SU-DHL-6 (cell line): ENCODE measurements around the gene TJP1.
A peak's percentile ranks its signal among the peaks of the same experiment; 100 is the strongest.

Experiments used
- H2AFZ ChIP-seq: fragments of 200-600 bp; sonication (generic); 2 replicates; pipeline ENCODE4 v1.6.1; 2014; ENCODE audit warnings: low read depth, mild to moderate bottlenecking, moderate library complexity, mixed read lengths, antibody characterized with exemption, low read length; ENCODE audit not compliant: severe bottlenecking
- H3F3A ChIP-seq: fragments of 200-600 bp; shearing (Covaris generic); 2 replicates; pipeline ENCODE4 v1.6.0; 2016; ENCODE audit warnings: antibody characterized with exemption, mild to moderate bottlenecking; ENCODE audit not compliant: insufficient read depth
- H3K27ac ChIP-seq: fragments of 200-600 bp; sonication (generic); 2 replicates; pipeline ENCODE4 v1.5.1; 2016; ENCODE audit warnings: low read depth, mild to moderate bottlenecking, low read length, moderate library complexity, mixed read lengths
- H3K27me3 ChIP-seq: fragments of 200-600 bp; sonication (generic), shearing (Covaris generic); 2 replicates; pipeline ENCODE4 v1.6.0; 2014; ENCODE audit warnings: mild to moderate bottlenecking, low read length
- H3K36me3 ChIP-seq: fragments of 200-600 bp; sonication (generic); 2 replicates; pipeline ENCODE4 v1.6.1; 2014; ENCODE audit warnings: mild to moderate bottlenecking, low read length, mixed read lengths
- H3K4me2 ChIP-seq: fragments of 300-600, 200-600 bp; shearing (Covaris generic), sonication (generic); 2 replicates; pipeline ENCODE4 v1.6.0; 2014; ENCODE audit warnings: low read length, low read depth, mild to moderate bottlenecking; ENCODE audit not compliant: poor library complexity, severe bottlenecking
- H3K4me3 ChIP-seq: fragments of 200-600 bp; sonication (generic); 2 replicates; pipeline ENCODE4 v1.5.1; 2014; ENCODE audit warnings: antibody characterized with exemption, low read length, mild to moderate bottlenecking, mixed read lengths; ENCODE audit not compliant: insufficient read depth, poor library complexity, severe bottlenecking
- H3K79me2 ChIP-seq: fragments of 200-600 bp; sonication (generic); 2 replicates; pipeline ENCODE4 v1.6.1; 2014; ENCODE audit warnings: mild to moderate bottlenecking, low read length, moderate library complexity; ENCODE audit not compliant: insufficient read depth
- H3K9ac ChIP-seq: fragments of 200-600 bp; sonication (generic); 2 replicates; pipeline ENCODE4 v1.7.0; 2014; ENCODE audit warnings: mild to moderate bottlenecking, low read length
- H3K9me2 ChIP-seq: fragments of 200-600 bp; sonication (generic); replicated peaks from 2 replicates; pipeline ENCODE4 v1.6.1; 2014; ENCODE audit warnings: low read length; ENCODE audit not compliant: insufficient read depth
- H3K9me3 ChIP-seq: fragments of 200-600 bp; sonication (generic); 2 replicates; pipeline ENCODE4 v1.6.1; 2014; ENCODE audit warnings: low read length, mixed read lengths; ENCODE audit not compliant: insufficient read depth
- H4K20me1 ChIP-seq: fragments of 200-600 bp; sonication (generic); 2 replicates; pipeline ENCODE4 v1.6.1; 2014; ENCODE audit warnings: low read depth, mild to moderate bottlenecking, antibody characterized with exemption, low read length, moderate library complexity, mixed read lengths
- EZH2phosphoT487 ChIP-seq: fragments of 200-600 bp; sonication (generic), shearing (Covaris generic); conservative IDR thresholded peaks from 2 replicates; pipeline ENCODE4 v1.6.1; 2018; ENCODE audit warnings: mild to moderate bottlenecking, antibody characterized with exemption, low read length, moderate library complexity, mixed read lengths
- TF ChIP-seq, protein P1 (sequence below): fragments of 200-600 bp; sonication (generic); IDR thresholded peaks from one replicate; pipeline ENCODE4 v1.5.1; 2017; ENCODE audit warnings: antibody characterized with exemption, mild to moderate bottlenecking, low read length, moderate library complexity; ENCODE audit not compliant: insufficient read depth, poor library complexity, severe bottlenecking

TJP1 gene

DNA sequence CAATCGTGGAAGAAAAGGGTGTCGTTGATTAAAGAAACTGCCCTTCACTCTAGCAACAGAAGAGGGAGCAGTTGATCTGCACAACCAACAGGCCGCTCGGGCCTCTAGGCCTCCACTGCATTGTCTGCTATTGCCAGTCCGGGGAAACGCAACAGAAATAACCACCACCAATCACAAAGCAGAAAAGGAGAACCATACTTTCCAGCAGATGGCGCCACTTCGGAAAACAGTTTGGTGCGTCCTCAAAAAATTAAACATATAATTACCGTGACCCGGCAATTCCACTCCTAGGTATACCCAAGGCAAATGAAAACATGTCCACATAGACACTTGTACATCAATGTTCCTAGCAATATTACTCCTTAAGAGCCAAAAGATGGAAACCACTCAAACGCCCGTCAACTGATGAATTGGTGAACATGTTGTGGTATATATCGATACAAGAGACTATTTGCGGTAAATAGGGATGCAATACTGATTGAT is 154.1 kb downstream of the TJP1 start:
- no peaks in the 10 kb centered on the region for H3K9me2 ChIP-seq
- H3K79me2 ChIP-seq: no peaks in the 10 kb centered on the region
- no peak overlapping the region for H3K4me3 ChIP-seq
- H3K27me3 ChIP-seq: no peaks in the 10 kb centered on the region
- no peaks in the 10 kb centered on the region for H3F3A ChIP-seq
- no peak overlapping the region for H3K9ac ChIP-seq
- H3K4me2 ChIP-seq: no peak overlapping the region
- H4K20me1 ChIP-seq: no peaks in the 10 kb centered on the region
- H2AFZ ChIP-seq: no peak overlapping the region
- TF ChIP-seq, protein P1, sequence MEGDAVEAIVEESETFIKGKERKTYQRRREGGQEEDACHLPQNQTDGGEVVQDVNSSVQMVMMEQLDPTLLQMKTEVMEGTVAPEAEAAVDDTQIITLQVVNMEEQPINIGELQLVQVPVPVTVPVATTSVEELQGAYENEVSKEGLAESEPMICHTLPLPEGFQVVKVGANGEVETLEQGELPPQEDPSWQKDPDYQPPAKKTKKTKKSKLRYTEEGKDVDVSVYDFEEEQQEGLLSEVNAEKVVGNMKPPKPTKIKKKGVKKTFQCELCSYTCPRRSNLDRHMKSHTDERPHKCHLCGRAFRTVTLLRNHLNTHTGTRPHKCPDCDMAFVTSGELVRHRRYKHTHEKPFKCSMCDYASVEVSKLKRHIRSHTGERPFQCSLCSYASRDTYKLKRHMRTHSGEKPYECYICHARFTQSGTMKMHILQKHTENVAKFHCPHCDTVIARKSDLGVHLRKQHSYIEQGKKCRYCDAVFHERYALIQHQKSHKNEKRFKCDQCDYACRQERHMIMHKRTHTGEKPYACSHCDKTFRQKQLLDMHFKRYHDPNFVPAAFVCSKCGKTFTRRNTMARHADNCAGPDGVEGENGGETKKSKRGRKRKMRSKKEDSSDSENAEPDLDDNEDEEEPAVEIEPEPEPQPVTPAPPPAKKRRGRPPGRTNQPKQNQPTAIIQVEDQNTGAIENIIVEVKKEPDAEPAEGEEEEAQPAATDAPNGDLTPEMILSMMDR: peak; percentile 58
- no peak for TF ChIP-seq EZH2phosphoT487
- no peak overlapping the region for H3K27ac ChIP-seq
- H3K9me3 ChIP-seq: no peaks in the 10 kb centered on the region
- H3K36me3 ChIP-seq: no peaks in the 10 kb centered on the region

- Histone ChIP-seq H3K79me2 (no peaks in the 10 kb centered on the region), H4K20me1 (no peaks in the 10 kb centered on the region), H2AFZ (no peak overlapping the region), H3K36me3 (no peaks in the 10 kb centered on the region), H3K27ac (no peak overlapping the region), H3K4me2 (no peak overlapping the region), H3K4me3 (no peak overlapping the region), H3F3A (no peaks in the 10 kb centered on the region), H3K9me2 (no peaks in the 10 kb centered on the region), H3K9me3 (no peaks in the 10 kb centered on the region), H3K27me3 (no peaks in the 10 kb centered on the region), H3K9ac (no peak overlapping the region)
- TF ChIP-seq, protein P1: no peak
- TF ChIP-seq EZH2phosphoT487: no peak
Measured at GRCh38 chr15:29666241-29666640, 156.0 kb downstream of the TJP1 start.

DNA sequence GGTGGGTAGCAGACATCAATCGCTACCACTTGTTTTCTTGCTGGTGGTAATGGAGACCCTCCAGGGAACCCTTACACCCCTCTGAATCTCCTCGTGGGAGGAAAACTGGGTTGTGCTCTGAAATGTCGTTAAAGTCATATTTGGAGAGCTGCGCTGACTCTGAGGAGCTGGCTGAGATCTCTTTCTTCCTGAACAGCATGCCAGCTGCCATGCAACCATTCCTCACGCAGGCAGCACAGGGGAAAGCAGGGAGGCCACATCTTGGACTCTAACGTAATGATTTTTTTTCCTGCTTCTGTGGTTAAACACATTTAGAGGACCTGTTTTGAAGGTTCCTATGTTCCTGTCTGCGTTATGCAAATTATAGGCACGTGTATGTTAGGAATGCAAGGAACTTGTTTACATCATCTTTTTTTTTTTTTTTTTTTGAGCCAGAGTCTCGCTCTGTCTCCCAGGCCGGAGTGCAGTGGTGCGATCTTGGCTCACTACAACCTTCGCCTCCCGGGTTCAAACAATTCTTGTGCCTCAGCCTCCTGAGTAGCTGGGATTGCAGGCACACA is 156.7 kb downstream of the TJP1 start:
- Histone ChIP-seq H3K9me2 (no peaks in the 10 kb centered on the region), H3K27me3 (no peaks in the 10 kb centered on the region), H4K20me1 (no peaks in the 10 kb centered on the region), H3K9me3 (no peaks in the 10 kb centered on the region), H3K79me2 (no peaks in the 10 kb centered on the region), H3K4me3 (no peak overlapping the region), H3K9ac (no peak overlapping the region), H3K27ac (no peak overlapping the region), H2AFZ (no peak overlapping the region), H3F3A (no peaks in the 10 kb centered on the region), H3K36me3 (no peaks in the 10 kb centered on the region), H3K4me2 (no peak overlapping the region)
- TF ChIP-seq, protein P1: no peak
- no peak for TF ChIP-seq EZH2phosphoT487
